ENCODE data around the gene GLI3.

DNA sequence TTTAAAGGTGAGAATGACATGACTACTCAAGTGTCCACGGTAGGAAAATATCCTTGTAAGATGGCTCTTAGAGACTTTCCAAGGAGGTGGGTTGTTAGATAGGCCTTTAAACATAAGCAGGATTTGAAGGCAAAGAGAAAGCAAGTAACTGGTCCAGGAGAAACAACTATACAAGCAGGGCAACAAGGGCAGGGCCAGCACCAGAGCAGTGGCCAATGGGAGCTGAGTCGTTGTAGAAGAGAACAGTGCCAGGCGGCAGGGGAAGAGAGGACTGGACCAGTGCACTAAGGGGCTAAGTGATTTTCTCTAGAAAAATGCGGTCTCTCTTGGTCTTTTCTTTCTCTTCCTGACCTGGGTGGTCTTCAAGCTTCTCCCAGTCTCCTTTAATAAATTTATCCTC is 94.9 kb downstream of the GLI3 start:
- TF ChIP-seq CTCF (conservative IDR thresholded peaks at IDR 0.05 in 1 of 2, IDR thresholded peaks at IDR 0.05 in 1 of 2; ENCODE audit: low read depth in 1 of 2, low read length in 2 of 2) (no peak), EZH2 (IDR thresholded peaks at IDR 0.05; ENCODE audit: low read length, missing control alignments) (no peak)

Data from fibroblast of lung (primary cell).